GM23248 (cell line): ENCODE results near the gene CDC16. TPM values are rescaled to one million over a fixed set of nuclear protein-coding genes. Genes with fewer than 3 reads are reported as not detected.

ENCODE experiments used
- DNase-seq: peaks from one replicate; pipeline ENCODE4 v3.0.0-alpha.2; 2015
- H2AFZ ChIP-seq: fragments of 200-600 bp; sonication (generic); 2 replicates; pipeline ENCODE4 v1.6.1; 2016; ENCODE audit warnings: antibody characterized with exemption
- H3F3A ChIP-seq: fragments of 200-600 bp; sonication (generic); 2 replicates; pipeline ENCODE4 v1.6.1; 2016; ENCODE audit warnings: mild to moderate bottlenecking, antibody characterized with exemption, mixed run types; ENCODE audit not compliant: insufficient read depth
- H3K27ac ChIP-seq: fragments of 200-600 bp; sonication (generic); 2 replicates; pipeline ENCODE4 v1.5.1; 2016; ENCODE audit warnings: mild to moderate bottlenecking
- H3K27me3 ChIP-seq: fragments of 200-600 bp; sonication (generic); replicated peaks from 2 replicates; pipeline ENCODE4 v1.6.1; 2016; ENCODE audit warnings: mild to moderate bottlenecking; ENCODE audit not compliant: insufficient read depth
- H3K36me3 ChIP-seq: fragments of 200-600 bp; sonication (generic); 2 replicates; pipeline ENCODE4 v1.6.1; 2016; ENCODE audit warnings: low read depth, mild to moderate bottlenecking
- H3K4me1 ChIP-seq: fragments of 200-600 bp; sonication (generic); 2 replicates; pipeline ENCODE4 v1.6.1; 2016; ENCODE audit warnings: mild to moderate bottlenecking; ENCODE audit not compliant: insufficient read depth
- H3K4me2 ChIP-seq: fragments of 200-600 bp; sonication (generic); one replicate; pipeline ENCODE4 v1.6.1; 2016; ENCODE audit warnings: mild to moderate bottlenecking; ENCODE audit not compliant: unreplicated experiment
- H3K4me3 ChIP-seq: fragments of 200-600 bp; sonication (generic); 2 replicates; pipeline ENCODE4 v1.5.1; 2016; ENCODE audit warnings: mild to moderate bottlenecking
- H3K79me2 ChIP-seq: fragments of 200-600 bp; sonication (generic); 2 replicates; pipeline ENCODE4 v1.6.1; 2016; ENCODE audit warnings: mild to moderate bottlenecking; ENCODE audit not compliant: insufficient read depth
- H3K9ac ChIP-seq: fragments of 200-600 bp; sonication (generic); 2 replicates; pipeline ENCODE4 v1.6.1; 2016; ENCODE audit warnings: mild to moderate bottlenecking
- H3K9me2 ChIP-seq: fragments of 200-600 bp; sonication (generic); 2 replicates; pipeline ENCODE4 v1.6.1; 2016; ENCODE audit warnings: mixed run types, mild to moderate bottlenecking, moderate library complexity; ENCODE audit not compliant: insufficient read depth
- H3K9me3 ChIP-seq: fragments of 200-600 bp; sonication (generic); one replicate; pipeline ENCODE4 v1.6.1; 2017; ENCODE audit warnings: low read depth
- H4K20me1 ChIP-seq: fragments of 200-600 bp; sonication (generic); 2 replicates; pipeline ENCODE4 v1.6.0; 2016; ENCODE audit not compliant: insufficient read depth
- EZH2 ChIP-seq: fragments of 200-600 bp; sonication (generic); IDR thresholded peaks from 2 replicates; pipeline ENCODE4 v1.6.1; 2018; ENCODE audit warnings: antibody characterized with exemption, mild to moderate bottlenecking; ENCODE audit not compliant: insufficient read depth, poor library complexity, severe bottlenecking
- EZH2phosphoT487 ChIP-seq: fragments of 200-600 bp; sonication (generic); IDR thresholded peaks from 2 replicates; pipeline ENCODE4 v1.6.1; 2018; ENCODE audit warnings: antibody characterized with exemption, moderate library complexity, mild to moderate bottlenecking, low read depth; ENCODE audit not compliant: insufficient read depth
- WGBS, 2 experiments: methylation state at CpG; one replicate each; pipeline ENCODE4 v1.1.6; 2015 to 2017; ENCODE audit warnings: low lambda C conversion rate in 2 of 2, low coverage in 1 of 2; ENCODE audit errors: missing lambda C conversion rate in 2 of 2; 5-methylcytosine and 5-hydroxymethylcytosine counted together
- in situ Hi-C: fragments of 300-500 bp; cut with MboI; formaldehyde crosslinking; loops from 2 replicates; pipeline ENCODE4 v1.15.0; 2020
- polyA plus RNA-seq: library from polyadenylated mRNA; unstranded; fragments of >200 nt; fragmentation: Nextera tagmentation; extraction: Ambion mirVana; gene quantifications from 2 replicates; pipeline ENCODE4 v1.2.1, GENCODE V29; 2016
- total RNA-seq: library from RNA; depleted of rRNA; stranded (reverse); fragments of >200 nt; shearing (Covaris generic); gene quantifications from 2 replicates; pipeline ENCODE4 v1.2.3, GENCODE V29; 2014

CDC16 gene
- total and polyA plus RNA-seq, 2 experiments from 2014 or later: 60.2 to 80.0 TPM

DNA sequence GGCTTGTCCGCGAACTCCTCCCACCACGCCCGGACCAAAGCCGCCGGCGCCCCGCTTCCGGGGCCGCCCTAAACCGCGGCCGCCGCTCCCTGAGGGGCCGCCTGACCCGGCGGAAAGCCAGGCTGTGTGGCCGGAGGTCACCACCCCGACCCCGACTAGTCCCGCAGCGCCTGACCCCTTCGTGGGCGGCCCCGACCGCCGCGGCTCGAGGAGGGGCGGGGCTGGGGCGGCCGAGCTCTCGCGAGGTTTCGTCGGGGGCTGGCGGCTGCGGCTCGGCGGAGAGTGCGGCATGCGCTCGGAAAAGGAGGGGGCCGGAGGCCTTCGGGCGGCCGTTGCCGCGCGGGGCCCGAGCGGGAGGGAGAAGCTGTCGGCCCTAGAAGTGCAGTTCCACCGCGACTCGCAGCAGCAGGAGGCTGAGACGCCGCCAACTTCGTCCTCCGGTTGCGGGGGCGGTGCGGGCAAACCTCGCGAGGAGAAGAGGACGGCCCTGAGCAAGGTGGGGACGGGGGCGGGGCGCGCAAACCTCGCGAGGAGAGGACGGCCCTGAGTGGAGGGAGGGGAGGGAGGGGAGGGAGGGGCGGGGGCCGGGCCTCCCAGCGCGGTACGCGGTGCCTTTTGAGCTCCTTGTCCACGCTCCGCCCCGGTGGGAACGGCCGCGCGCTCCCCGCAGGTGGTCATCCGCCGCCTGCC lies 46.8 kb downstream of the CDC16 start, which contains the start of gene UPF3A:
TSS of gene UPF3A (plus strand) at position 251 of the 690 bp plus-strand sequence. CDS start at position 290, 39 bp downstream.
- peak within 1 kb of the TSS; percentile 88 for H3K9ac ChIP-seq
- H4K20me1 ChIP-seq: no peaks in the 10 kb centered on the region
- peaks cover 24% of the 10 kb centered on the region; the same call in 1 of the 2 replicates for H3K36me3 ChIP-seq
- peak within 1 kb of the TSS; percentile 82 for H2AFZ ChIP-seq
- TF ChIP-seq EZH2: no peak
- TF ChIP-seq EZH2phosphoT487: no peak
- in situ Hi-C loops: no loop called here
- H3K27me3 ChIP-seq: no peaks in the 10 kb centered on the region
- H3K4me2 ChIP-seq: peak within 1 kb of the TSS; percentile 87
- H3K9me2 ChIP-seq: no peaks in the 10 kb centered on the region
- peak within 1 kb of the TSS; percentile 98 for H3K27ac ChIP-seq
- H3F3A ChIP-seq: peaks cover 43% of the 10 kb centered on the region
- H3K9me3 ChIP-seq: no peaks in the 10 kb centered on the region
- H3K4me1 ChIP-seq: peaks cover 38% of the 10 kb centered on the region
- H3K4me3 ChIP-seq: peak within 1 kb of the TSS; percentile 93
- 1% methylated on average over 16 to 88 of the region's 89 CpGs for WGBS, 2 experiments
- peaks cover 43% of the 10 kb centered on the region for H3K79me2 ChIP-seq
- DNase-seq: peak; percentile 95

DNA sequence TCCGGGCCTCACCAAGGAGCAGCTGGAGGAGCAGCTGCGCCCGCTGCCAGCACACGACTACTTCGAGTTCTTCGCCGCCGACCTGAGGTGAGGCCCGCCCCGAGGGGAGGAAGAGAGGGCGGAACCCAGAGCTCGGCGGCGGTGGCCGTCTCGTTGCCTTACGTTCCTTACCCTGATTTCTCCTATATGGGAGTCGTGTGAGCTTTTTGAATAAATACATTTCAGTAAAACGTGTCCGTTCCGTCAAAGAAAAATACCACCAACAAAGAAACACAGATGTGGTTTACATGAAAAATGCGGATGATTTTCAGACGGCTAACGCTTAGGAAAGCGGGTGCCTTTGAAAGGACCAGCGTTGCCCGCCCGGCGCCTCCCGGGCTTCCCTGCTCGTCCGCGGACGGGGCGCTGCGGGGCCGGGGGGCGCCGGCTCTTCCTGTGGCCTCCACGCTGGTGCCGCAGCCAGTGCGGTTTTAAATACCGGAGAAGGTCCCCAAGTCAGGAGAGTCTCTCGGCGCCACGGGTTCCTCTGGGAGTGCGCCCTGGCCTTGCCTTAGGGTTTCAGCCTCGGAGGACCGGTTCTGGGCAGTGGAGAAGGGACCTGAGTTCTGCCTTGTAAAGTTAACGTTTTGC lies 47.5 kb downstream of the CDC16 start:
- Histone ChIP-seq H3K79me2 (peaks cover 50% of the 10 kb centered on the region), H3K36me3 (peaks cover 30% of the 10 kb centered on the region; the same call in 1 of the 2 replicates), H3K4me1 (peaks cover 38% of the 10 kb centered on the region), H3K9ac (peak overlapping the region; percentile 88), H2AFZ (peak overlapping the region; percentile 80), H4K20me1 (no peaks in the 10 kb centered on the region), H3F3A (peaks cover 43% of the 10 kb centered on the region), H3K4me2 (peak overlapping the region; percentile 86), H3K9me3 (no peaks in the 10 kb centered on the region), H3K27ac (peak overlapping the region; percentile 98), H3K27me3 (no peaks in the 10 kb centered on the region), H3K4me3 (peak overlapping the region; percentile 93), H3K9me2 (no peaks in the 10 kb centered on the region)
- in situ Hi-C loops: no loop called here
- TF ChIP-seq EZH2 (no peak), EZH2phosphoT487 (no peak)
- 1% methylated on average over 46 to 50 of the region's 50 CpGs for WGBS, 2 experiments
- peak; percentile 90 for DNase-seq

- Histone ChIP-seq H3K36me3 (peaks cover 24% of the 10 kb centered on the region; the same call in 1 of the 2 replicates), H3K4me3 (peak overlapping the region; percentile 15; the same call in 1 of the 2 replicates), H3K9me3 (no peaks in the 10 kb centered on the region), H3K4me2 (peak overlapping the region; percentile 86), H3K4me1 (peaks cover 38% of the 10 kb centered on the region), H3F3A (peaks cover 31% of the 10 kb centered on the region), H3K27ac (no peak overlapping the region), H3K9ac (peak overlapping the region; percentile 88), H3K9me2 (no peaks in the 10 kb centered on the region), H2AFZ (no peak overlapping the region), H3K27me3 (no peaks in the 10 kb centered on the region), H4K20me1 (no peaks in the 10 kb centered on the region), H3K79me2 (peaks cover 64% of the 10 kb centered on the region)
- TF ChIP-seq EZH2phosphoT487: no peak
- TF ChIP-seq EZH2: no peak
- DNase-seq: no peak
- 71 to 82% methylated on average over 3 of the region's 3 CpGs for WGBS, 2 experiments
- in situ Hi-C loops: no loop called here
Measured at GRCh38 chr13:114283576-114283975, 48.9 kb downstream of the CDC16 start.

- Histone ChIP-seq H3K36me3 (peaks cover 26% of the 10 kb centered on the region; the same call in 1 of the 2 replicates), H3K27me3 (no peaks in the 10 kb centered on the region), H3K79me2 (peaks cover 75% of the 10 kb centered on the region), H3K4me3 (no peak overlapping the region), H3K9ac (no peak overlapping the region), H4K20me1 (no peaks in the 10 kb centered on the region), H2AFZ (no peak overlapping the region), H3K27ac (0 out of 2 replicates have a peak overlapping the region, but pooled peaks have one; percentile 12), H3K4me1 (peaks cover 37% of the 10 kb centered on the region), H3K9me2 (no peaks in the 10 kb centered on the region), H3K4me2 (no peak overlapping the region), H3F3A (peaks cover 20% of the 10 kb centered on the region), H3K9me3 (no peaks in the 10 kb centered on the region)
- TF ChIP-seq EZH2 (no peak), EZH2phosphoT487 (no peak)
- in situ Hi-C loops: no loop called here
- WGBS, 2 experiments: 87 to 93% methylated on average over 8 of the region's 8 CpGs
- DNase-seq: no peak
Measured at GRCh38 chr13:114284680-114285079, 50.0 kb downstream of the CDC16 start.
